GM23248 (cell line): Measurements from ENCODE around the gene SLC29A3.

Experiments
- EZH2 ChIP-seq: fragments of 200-600 bp; sonication (generic); IDR thresholded peaks from 2 replicates; pipeline ENCODE4 v1.6.1; 2018; ENCODE audit warnings: antibody characterized with exemption, mild to moderate bottlenecking; ENCODE audit not compliant: insufficient read depth, poor library complexity, severe bottlenecking
- EZH2phosphoT487 ChIP-seq: fragments of 200-600 bp; sonication (generic); IDR thresholded peaks from 2 replicates; pipeline ENCODE4 v1.6.1; 2018; ENCODE audit warnings: antibody characterized with exemption, moderate library complexity, mild to moderate bottlenecking, low read depth; ENCODE audit not compliant: insufficient read depth

DNA sequence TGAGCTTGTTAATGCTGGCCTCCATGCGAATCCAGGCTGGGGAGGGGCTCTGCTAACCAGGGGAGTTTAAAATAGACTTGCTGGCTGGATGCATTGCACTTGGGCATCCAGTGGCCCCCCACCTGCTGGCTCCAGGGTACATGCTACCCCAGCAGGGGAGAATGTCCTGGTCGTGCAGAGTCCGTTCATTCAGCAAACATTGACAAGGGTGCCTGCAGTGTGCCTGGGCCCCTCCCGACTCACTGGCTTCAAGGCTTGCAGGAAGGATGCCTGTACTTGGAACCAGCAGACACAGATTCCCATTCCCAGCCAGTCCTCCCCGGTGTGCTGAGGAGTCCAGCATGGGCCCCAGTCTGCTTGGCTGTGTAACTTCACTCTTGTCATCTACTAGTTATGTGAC lies 1.5 kb downstream of the SLC29A3 start:
- TF ChIP-seq EZH2 (no peak), EZH2phosphoT487 (no peak)
